A673 (cell line): ENCODE measurements around the gene CRYBG3. TPM values are rescaled to one million over a fixed set of nuclear protein-coding genes. Genes with fewer than 3 reads are reported as not detected.

ENCODE experiments used
- BruUV-seq: library from RNA; stranded (reverse); fragments of 400-500 nt; replicated peaks from 2 replicates; lab custom pipeline; 2021; lab: Mats Ljungman, UMichigan
- CTCF ChIA-PET: fragments of 300-600 bp; sonication (Branson Sonifier 250); formaldehyde crosslinking; loops from one replicate; lab custom pipeline; 2022; ENCODE audit warnings: antibody characterized with exemption; lab: Charles Lee
- POLR2A ChIA-PET: fragments of 300-600 bp; sonication (Branson Sonifier 250); formaldehyde crosslinking; loops from one replicate; lab custom pipeline; 2022; ENCODE audit warnings: antibody characterized with exemption; ENCODE audit not compliant: low non-redundant PET; lab: Charles Lee
- DNase-seq: peaks from one replicate; pipeline ENCODE4 v3.0.0-alpha.2; 2015; ENCODE audit warnings: low spot score
- H3K27ac ChIP-seq: fragments of 200-600 bp; sonication (generic); 2 replicates; pipeline ENCODE4 v1.5.1; 2016; ENCODE audit warnings: mixed run types, low read depth, mild to moderate bottlenecking, mixed read lengths, antibody characterized with exemption, low read length; ENCODE audit not compliant: poor library complexity, severe bottlenecking
- H3K27me3 ChIP-seq: fragments of 200-600 bp; sonication (generic); replicated peaks from 2 replicates; pipeline ENCODE4 v1.6.1; 2017; ENCODE audit warnings: mixed run types, low read depth, mild to moderate bottlenecking, mixed read lengths, antibody characterized with exemption, low read length; ENCODE audit not compliant: insufficient read depth, poor library complexity
- H3K36me3 ChIP-seq: fragments of 200-600 bp; sonication (generic); 2 replicates; pipeline ENCODE4 v1.6.1; 2016; ENCODE audit warnings: mixed run types, mild to moderate bottlenecking, mixed read lengths, antibody characterized with exemption, low read length; ENCODE audit not compliant: insufficient read depth, poor library complexity, severe bottlenecking
- H3K4me1 ChIP-seq: fragments of 200-600 bp; sonication (generic); 2 replicates; pipeline ENCODE4 v1.6.1; 2017; ENCODE audit warnings: mixed run types, mild to moderate bottlenecking, mixed read lengths, antibody characterized with exemption, low read length; ENCODE audit not compliant: insufficient read depth, poor library complexity, severe bottlenecking
- H3K4me3 ChIP-seq: fragments of 200-600 bp; sonication (generic); 2 replicates; pipeline ENCODE4 v1.5.1; 2016; ENCODE audit warnings: low read depth, mixed run types, mild to moderate bottlenecking, mixed read lengths, low read length; ENCODE audit not compliant: poor library complexity, severe bottlenecking
- H3K9me3 ChIP-seq: fragments of 200-600 bp; sonication (generic); 2 replicates; pipeline ENCODE4 v1.6.1; 2016; ENCODE audit warnings: mixed run types, low read depth, mild to moderate bottlenecking, mixed read lengths, antibody characterized with exemption, low read length; ENCODE audit not compliant: poor library complexity, severe bottlenecking
- CTCF ChIP-seq: fragments of 300-800, 200-600 bp; sonication (generic); conservative IDR thresholded peaks from 2 replicates; pipeline ENCODE4 v1.5.1; 2017; ENCODE audit warnings: low read depth, mild to moderate bottlenecking, antibody characterized with exemption, low read length, moderate library complexity, mixed read lengths
- EZH2 ChIP-seq: fragments of 200-600 bp; sonication (generic); IDR thresholded peaks from 2 replicates; pipeline ENCODE4 v1.6.1; 2017; ENCODE audit warnings: borderline replicate concordance, low read depth, mild to moderate bottlenecking, mixed read lengths, antibody characterized with exemption, low read length; ENCODE audit not compliant: poor library complexity, severe bottlenecking
- intact Hi-C: fragments of 100-400 bp; cut with micrococcal nuclease; formaldehyde crosslinking; loops from one replicate; pipeline ENCODE4 v1.10.0; 2022; ENCODE audit not compliant: unreplicated experiment
- total RNA-seq: library from RNA; stranded (reverse); gene quantifications from 2 replicates; pipeline ENCODE4 v1.2.3, GENCODE V29; 2021

The CRYBG3 gene
- total RNA-seq, 1 experiment from 2014 or later: 8.6 TPM

- no peak overlapping the region for H3K4me3 ChIP-seq
- BruUV-seq: no TSS peak
- no peaks in the 10 kb centered on the region for H3K4me1 ChIP-seq
- ChIA-PET CTCF (no interaction called here), POLR2A (no interaction called here)
- intact Hi-C loops: no loop called here
- H3K9me3 ChIP-seq: no peaks in the 10 kb centered on the region
- TF ChIP-seq CTCF (no peak), EZH2 (no peak)
- no peaks in the 10 kb centered on the region for H3K27me3 ChIP-seq
- DNase-seq: no peak
- H3K27ac ChIP-seq: no peak overlapping the region
- H3K36me3 ChIP-seq: no peaks in the 10 kb centered on the region
These were observed 110.6 kb downstream of the CRYBG3 start for GRCh38 chr3:97932387-97932801.

DNA sequence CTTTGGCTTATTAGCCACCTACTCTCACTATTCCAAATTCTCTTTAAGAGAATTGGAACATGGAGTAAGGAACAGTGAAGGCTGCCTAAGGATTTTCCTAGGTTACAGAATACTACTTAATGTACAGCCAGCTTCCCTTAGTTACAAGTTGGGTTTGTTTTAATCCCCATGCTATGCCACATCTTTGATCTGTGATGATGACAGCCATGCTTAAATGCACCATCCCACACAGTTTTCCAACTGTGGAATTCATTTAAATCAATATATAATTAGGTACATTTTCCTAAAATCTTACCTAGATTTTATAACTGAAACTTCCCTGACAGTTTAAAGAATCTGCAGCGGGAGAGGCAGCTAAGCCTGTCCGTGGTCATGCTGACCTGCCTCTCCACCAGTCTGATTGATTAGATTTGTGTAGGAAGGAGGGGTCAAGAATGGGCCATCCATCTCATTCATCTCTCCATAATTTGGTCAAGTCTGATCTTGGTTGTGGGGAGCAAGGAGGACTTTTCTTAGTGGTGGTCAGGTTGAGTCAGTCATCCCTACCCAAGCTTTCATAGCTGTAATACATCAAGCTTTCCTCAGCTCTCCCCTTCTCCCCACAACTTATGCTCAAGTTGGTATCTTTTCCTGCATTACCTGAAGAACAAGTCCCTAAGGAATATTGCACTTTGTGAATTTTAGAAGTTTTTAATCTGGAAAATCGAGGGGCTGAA, 113.3 kb downstream of the CRYBG3 start:
- Histone ChIP-seq H3K4me1 (no peaks in the 10 kb centered on the region), H3K9me3 (no peaks in the 10 kb centered on the region), H3K27ac (no peak overlapping the region), H3K36me3 (no peaks in the 10 kb centered on the region), H3K27me3 (no peaks in the 10 kb centered on the region), H3K4me3 (no peak overlapping the region)
- no peak for TF ChIP-seq EZH2
- TF ChIP-seq CTCF: no peak
- no TSS peak for BruUV-seq
- intact Hi-C loops: no loop called here
- DNase-seq: no peak
- CTCF ChIA-PET: no interaction called here
- POLR2A ChIA-PET: no interaction called here

GRCh38 chr3:97935842-97936241, 114.0 kb downstream of the CRYBG3 start:
- CTCF ChIA-PET: no interaction called here
- Histone ChIP-seq H3K36me3 (no peaks in the 10 kb centered on the region), H3K4me3 (no peak overlapping the region), H3K4me1 (no peaks in the 10 kb centered on the region), H3K27ac (no peak overlapping the region), H3K27me3 (no peaks in the 10 kb centered on the region), H3K9me3 (no peaks in the 10 kb centered on the region)
- POLR2A ChIA-PET: no interaction called here
- no peak for TF ChIP-seq CTCF
- TF ChIP-seq EZH2: no peak
- BruUV-seq: no TSS peak
- no peak for DNase-seq
- intact Hi-C loops: no loop called here
